ENCODE measurements around the gene MSANTD2. TPM values are rescaled to one million over a fixed set of nuclear protein-coding genes. Genes with fewer than 3 reads are reported as not detected.

MSANTD2 gene
- total RNA-seq, 3 donors from 2014 or later, result 7.2 to 13.6 (median 8.4) TPM

- TF ChIP-seq, protein P1, sequence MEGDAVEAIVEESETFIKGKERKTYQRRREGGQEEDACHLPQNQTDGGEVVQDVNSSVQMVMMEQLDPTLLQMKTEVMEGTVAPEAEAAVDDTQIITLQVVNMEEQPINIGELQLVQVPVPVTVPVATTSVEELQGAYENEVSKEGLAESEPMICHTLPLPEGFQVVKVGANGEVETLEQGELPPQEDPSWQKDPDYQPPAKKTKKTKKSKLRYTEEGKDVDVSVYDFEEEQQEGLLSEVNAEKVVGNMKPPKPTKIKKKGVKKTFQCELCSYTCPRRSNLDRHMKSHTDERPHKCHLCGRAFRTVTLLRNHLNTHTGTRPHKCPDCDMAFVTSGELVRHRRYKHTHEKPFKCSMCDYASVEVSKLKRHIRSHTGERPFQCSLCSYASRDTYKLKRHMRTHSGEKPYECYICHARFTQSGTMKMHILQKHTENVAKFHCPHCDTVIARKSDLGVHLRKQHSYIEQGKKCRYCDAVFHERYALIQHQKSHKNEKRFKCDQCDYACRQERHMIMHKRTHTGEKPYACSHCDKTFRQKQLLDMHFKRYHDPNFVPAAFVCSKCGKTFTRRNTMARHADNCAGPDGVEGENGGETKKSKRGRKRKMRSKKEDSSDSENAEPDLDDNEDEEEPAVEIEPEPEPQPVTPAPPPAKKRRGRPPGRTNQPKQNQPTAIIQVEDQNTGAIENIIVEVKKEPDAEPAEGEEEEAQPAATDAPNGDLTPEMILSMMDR (IDR thresholded peaks at IDR 0.05), result peak; percentile 61
- peak; percentile 87 to 98 (median 93) for DNase-seq
- H3K36me3 ChIP-seq (ENCODE audit: low read depth), result no peaks in the 10 kb centered on the region
- H3K9me3 ChIP-seq, result no peaks in the 10 kb centered on the region
- peak; percentile 63 for ATAC-seq
- peak overlapping the region; percentile 32 for H3K4me3 ChIP-seq
- H3K4me1 ChIP-seq (ENCODE audit: low read depth), result peaks cover 30% of the 10 kb centered on the region
- intact Hi-C loops (cut with DNase I, micrococcal nuclease), result loop anchor here in 1 of 2 donors (5.0 kb wide), 1 partner anchor 91 kb away; the partner anchor contains the start of genes SIAE and SPA17
These were observed 36.9 kb downstream of the MSANTD2 start for GRCh38 chr11:124763156-124763947.

DNA sequence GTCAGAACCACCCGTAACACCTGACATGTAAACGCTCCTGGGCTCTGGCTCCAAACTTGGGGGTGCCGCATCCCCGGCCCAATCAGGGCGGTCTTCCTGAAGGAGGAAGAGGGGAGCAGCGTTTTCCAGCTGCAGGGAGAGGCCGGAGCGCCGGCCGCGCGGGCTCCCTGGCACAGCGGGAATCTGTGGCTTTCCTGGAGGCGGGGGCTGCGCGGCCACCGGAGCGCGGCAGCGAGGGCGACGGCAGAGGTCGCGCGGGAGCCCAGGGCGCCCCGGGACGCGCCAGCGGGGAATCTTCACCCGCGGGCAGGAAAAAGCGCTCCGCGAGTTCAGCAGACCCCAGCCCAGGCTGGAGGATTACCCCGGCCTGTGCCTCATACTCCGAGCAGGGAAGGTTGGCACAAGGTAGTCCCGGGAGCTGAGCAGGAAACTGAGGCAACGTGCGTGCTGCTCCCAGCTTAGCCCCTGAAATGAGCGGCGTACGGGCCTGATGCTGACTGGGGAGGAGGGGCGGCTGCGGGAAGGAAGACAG lies 37.5 kb downstream of the MSANTD2 start:
- peak overlapping the region; percentile 32 for H3K4me3 ChIP-seq
- DNase-seq (peak; percentile 49 to 72 (median 61)), ATAC-seq (peak; percentile 47)
- H3K4me1 ChIP-seq (ENCODE audit: low read depth), result peaks cover 35% of the 10 kb centered on the region
- TF ChIP-seq, protein P1 (IDR thresholded peaks at IDR 0.05), result no peak
- intact Hi-C loops (cut with DNase I, micrococcal nuclease), result loop anchor here in 1 of 2 donors (5.0 kb wide), 1 partner anchor 90 kb away; the partner anchor contains the start of genes SIAE and SPA17
- no peaks in the 10 kb centered on the region for H3K36me3 ChIP-seq (ENCODE audit: low read depth)
- H3K9me3 ChIP-seq, result no peaks in the 10 kb centered on the region

DNA sequence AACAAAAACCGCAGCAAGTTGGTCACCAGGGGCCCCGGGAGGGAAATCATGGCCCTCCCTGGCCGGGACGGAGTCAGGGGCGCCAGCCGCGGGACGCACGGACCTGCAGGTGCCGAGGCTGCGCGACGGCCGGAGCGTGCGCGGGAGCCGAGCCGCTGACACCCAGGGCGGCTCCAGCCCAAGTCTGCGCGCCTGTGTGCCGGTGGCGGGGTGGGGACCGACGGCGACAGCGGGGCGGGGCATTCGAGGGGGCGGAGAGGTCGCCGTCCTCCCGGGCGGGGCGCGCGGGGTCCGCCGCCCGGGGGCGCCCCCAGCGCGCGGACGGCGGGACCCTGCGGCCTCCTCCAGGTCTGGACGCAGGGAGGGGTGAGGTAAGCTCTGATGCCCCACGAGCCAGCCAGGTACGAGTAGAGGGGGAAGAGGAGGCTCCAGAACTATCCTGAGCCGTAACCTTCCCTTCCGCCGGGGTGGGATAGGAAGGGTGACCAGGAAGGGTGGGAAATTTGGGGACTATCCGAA lies 38.0 kb downstream of the MSANTD2 start, which contains the start of gene ESAM:
ESAM (minus strand) TSS at position 186 of the 519 bp plus-strand sequence; CDS start at position 50, 136 bp downstream.
- TF ChIP-seq, protein P1 (IDR thresholded peaks at IDR 0.05), result no peak
- Histone ChIP-seq H3K9me3 (no peaks in the 10 kb centered on the region), H3K4me3 (peak within 1 kb of the TSS; percentile 32), H3K36me3 (ENCODE audit: low read depth) (no peaks in the 10 kb centered on the region), H3K4me1 (ENCODE audit: low read depth) (peaks cover 35% of the 10 kb centered on the region)
- ATAC-seq (peak; percentile 79), DNase-seq (peak; percentile 78 to 87 (median 85))
- intact Hi-C loops (cut with DNase I, micrococcal nuclease), result loop anchor here in 1 of 2 donors (5.0 kb wide), 1 partner anchor 90 kb away; the partner anchor contains the start of genes SIAE and SPA17

DNA sequence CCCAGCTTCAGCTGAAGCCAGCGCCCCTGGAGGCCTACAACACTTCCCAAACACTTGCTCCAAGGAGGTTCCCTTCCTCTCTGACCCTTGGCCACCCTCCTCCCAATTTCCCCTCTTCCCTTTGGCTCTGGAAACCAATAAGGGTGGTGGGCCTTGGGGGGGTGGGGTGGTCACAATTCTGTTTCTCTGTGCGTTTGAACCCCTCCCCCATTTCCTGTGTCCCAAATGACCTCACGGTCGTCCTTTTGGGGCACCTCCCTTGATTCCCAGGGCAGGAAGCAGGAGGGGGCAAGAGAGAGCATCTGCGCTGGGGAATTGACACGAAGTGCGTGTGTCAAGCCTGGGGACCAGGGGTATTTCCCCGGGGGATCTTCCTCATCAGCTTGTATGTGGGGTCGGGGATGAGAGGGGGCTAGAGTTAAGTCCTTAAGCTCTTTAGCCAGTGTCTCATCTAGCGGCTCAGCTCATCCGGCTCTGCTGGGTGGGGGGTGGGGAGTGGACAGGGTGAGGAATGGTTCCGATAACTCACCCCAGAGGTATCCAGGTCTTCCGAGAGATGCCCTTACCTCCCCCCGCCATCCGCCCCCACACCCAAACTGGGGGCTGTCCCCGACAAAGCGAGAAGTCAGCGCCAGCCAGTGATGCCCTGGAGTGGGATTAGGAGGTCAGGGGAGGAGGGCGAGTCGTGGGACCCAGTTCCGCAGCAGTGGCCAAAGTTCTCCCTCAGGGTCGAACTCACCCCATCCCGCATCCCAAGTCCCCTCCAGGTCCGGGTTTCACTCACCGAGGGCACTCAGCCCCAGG lies 38.7 kb downstream of the MSANTD2 start:
- peaks cover 35% of the 10 kb centered on the region for H3K4me1 ChIP-seq (ENCODE audit: low read depth)
- H3K36me3 ChIP-seq (ENCODE audit: low read depth), result no peaks in the 10 kb centered on the region
- intact Hi-C loops (cut with DNase I, micrococcal nuclease), result loop anchor here in 1 of 2 donors (5.0 kb wide), 1 partner anchor 89 kb away; the partner anchor contains the start of genes SIAE and SPA17
- peak overlapping the region; percentile 32 for H3K4me3 ChIP-seq
- ATAC-seq (no peak), DNase-seq (no peak)
- TF ChIP-seq, protein P1 (IDR thresholded peaks at IDR 0.05), result no peak
- H3K9me3 ChIP-seq, result no peaks in the 10 kb centered on the region

GRCh38 chr11:124760806-124761205 lies 39.4 kb downstream of the MSANTD2 start:
- no peaks in the 10 kb centered on the region for H3K36me3 ChIP-seq (ENCODE audit: low read depth)
- no peak overlapping the region for H3K4me3 ChIP-seq
- intact Hi-C loops (cut with DNase I, micrococcal nuclease), result loop anchor here in 1 of 2 donors (5.0 kb wide), 1 partner anchor 89 kb away; the partner anchor contains the start of genes SIAE and SPA17
- TF ChIP-seq, protein P1 (IDR thresholded peaks at IDR 0.05), result no peak
- peaks cover 35% of the 10 kb centered on the region for H3K4me1 ChIP-seq (ENCODE audit: low read depth)
- H3K9me3 ChIP-seq, result no peaks in the 10 kb centered on the region
- DNase-seq (no peak), ATAC-seq (no peak)
